Keratinocyte (primary cell): ENCODE data around the gene ARID1B. TPM values are rescaled to one million over a fixed set of nuclear protein-coding genes. Genes with fewer than 3 reads are reported as not detected.

Source experiments
- DNase-seq: peaks from one replicate; pipeline ENCODE4 v3.0.0-alpha.2; 2011; ENCODE audit warnings: low read depth, missing footprints, low spot score
- FAIRE-seq: peaks from 2 replicates; lab custom pipeline; 2011; peaks lifted over from hg19 to GRCh38; lab: Jason Lieb, UNC
- H2AFZ ChIP-seq: 2 replicates; pipeline ENCODE4 v1.6.0; 2012; ENCODE audit warnings: low read length, control low read depth, inconsistent platforms; ENCODE audit not compliant: control insufficient read depth
- H3K27ac ChIP-seq: 2 replicates; pipeline ENCODE4 v1.5.1; 2011; ENCODE audit warnings: low read length; ENCODE audit not compliant: control insufficient read depth, insufficient read depth
- H3K27me3 ChIP-seq: 3 replicates; pipeline ENCODE4 v1.6.0; 2011; ENCODE audit warnings: low read length; ENCODE audit not compliant: control insufficient read depth, insufficient read depth; ENCODE audit errors: extremely low read depth
- H3K36me3 ChIP-seq, 2 experiments: 2 replicates in 1 of 2; 3 replicates in 1 of 2; pipeline ENCODE4 v1.5.1; 2011; ENCODE audit warnings: low read length in 2 of 2, mild to moderate bottlenecking in 1 of 2; ENCODE audit not compliant: control insufficient read depth in 2 of 2, insufficient read depth in 2 of 2; ENCODE audit errors: extremely low read depth in 1 of 2
- H3K4me1 ChIP-seq: 3 replicates; pipeline ENCODE4 v1.5.1; 2011; ENCODE audit warnings: low read length; ENCODE audit not compliant: control insufficient read depth, insufficient read depth; ENCODE audit errors: extremely low read depth
- H3K4me2 ChIP-seq: 3 replicates; pipeline ENCODE4 v1.6.0; 2011; ENCODE audit warnings: low read depth, low read length; ENCODE audit not compliant: control insufficient read depth, insufficient read depth; ENCODE audit errors: extremely low read depth
- H3K4me3 ChIP-seq, 3 experiments: fragments of 200-600 bp in 1 of 3; sonication (generic) in 1 of 3; 2 replicates in 2 of 3; 3 replicates in 1 of 3; pipeline ENCODE4 v1.5.1; 2011 to 2016; ENCODE audit warnings: low read length in 3 of 3, mild to moderate bottlenecking in 3 of 3, control low read depth in 2 of 3, inconsistent platforms in 1 of 3, low read depth in 1 of 3, mixed read lengths in 1 of 3, mixed run types in 1 of 3, moderate library complexity in 1 of 3; ENCODE audit not compliant: control insufficient read depth in 2 of 3, insufficient read depth in 2 of 3; ENCODE audit errors: extremely low read depth in 1 of 3
- H3K79me2 ChIP-seq: 2 replicates; pipeline ENCODE4 v1.6.0; 2012; ENCODE audit warnings: low read length; ENCODE audit not compliant: control insufficient read depth, insufficient read depth
- H3K9ac ChIP-seq: 3 replicates; pipeline ENCODE4 v1.6.0; 2011; ENCODE audit warnings: low read length; ENCODE audit not compliant: control insufficient read depth, insufficient read depth; ENCODE audit errors: extremely low read depth
- H3K9me1 ChIP-seq: 3 replicates; pipeline ENCODE4 v1.6.0; 2011; ENCODE audit warnings: low read length; ENCODE audit not compliant: control insufficient read depth, insufficient read depth; ENCODE audit errors: extremely low read depth
- H3K9me3 ChIP-seq: 2 replicates; pipeline ENCODE4 v1.5.1; 2012; ENCODE audit warnings: low read depth, low read length; ENCODE audit not compliant: control insufficient read depth
- H4K20me1 ChIP-seq: 3 replicates; pipeline ENCODE4 v1.6.0; 2011; ENCODE audit warnings: low read length; ENCODE audit not compliant: control insufficient read depth, insufficient read depth; ENCODE audit errors: extremely low read depth
- EZH2 ChIP-seq: IDR thresholded peaks from one replicate; pipeline ENCODE4 v1.6.1; 2012; ENCODE audit warnings: inconsistent platforms, mild to moderate bottlenecking, low read length, moderate library complexity
- dilution Hi-C: fragments of 300-500 bp; cut with MboI; formaldehyde crosslinking; loops from one replicate; pipeline ENCODE4 v1.7.0; 2020; ENCODE audit warnings: low sequenced_read_pairs; ENCODE audit not compliant: extremely low pct_ligation_motif_present
- polyA plus RNA-seq, 5 experiments: library from polyadenylated mRNA; depleted of rRNA in 3 of 5; stranded (reverse) in 3 of 5; stranded (forward) in 1 of 5; unstranded in 1 of 5; fragments of >200 nt; gene quantifications; 1 replicate in 1 of 5; 2 replicates in 3 of 5; 3 replicates in 1 of 5; pipeline versions ENCODE4 v1.2.1 to v1.2.3, GENCODE V29; 2011 to 2012; ENCODE audit warnings: missing spikeins in 2 of 5, low read depth in 1 of 5, low replicate concordance in 1 of 5
- TF ChIP-seq, protein P1 (sequence below), 3 experiments: IDR thresholded peaks in 1 of 3; conservative IDR thresholded peaks in 1 of 3; optimal IDR thresholded peaks in 1 of 3; 2 replicates in 2 of 3; 3 replicates in 1 of 3; pipeline versions ENCODE3 to v1.5.1; 2011; ENCODE audit warnings: low read length in 3 of 3, mild to moderate bottlenecking in 3 of 3, moderate library complexity in 2 of 3, control low read depth in 1 of 3, inconsistent platforms in 1 of 3; ENCODE audit not compliant: insufficient read depth in 2 of 3; ENCODE audit errors: extremely low read depth in 1 of 3

The ARID1B gene
- polyA plus RNA-seq, 1 donor (not counting 4 experiments of a cell fraction or from before 2014, with no cell fraction given), result 14.9 TPM

GRCh38 chr6:157230910-157231309 is 453.7 kb downstream of the ARID1B start:
- H3K9me1 ChIP-seq, result no peaks in the 10 kb centered on the region
- TF ChIP-seq EZH2, result no peak
- TF ChIP-seq, protein P1, sequence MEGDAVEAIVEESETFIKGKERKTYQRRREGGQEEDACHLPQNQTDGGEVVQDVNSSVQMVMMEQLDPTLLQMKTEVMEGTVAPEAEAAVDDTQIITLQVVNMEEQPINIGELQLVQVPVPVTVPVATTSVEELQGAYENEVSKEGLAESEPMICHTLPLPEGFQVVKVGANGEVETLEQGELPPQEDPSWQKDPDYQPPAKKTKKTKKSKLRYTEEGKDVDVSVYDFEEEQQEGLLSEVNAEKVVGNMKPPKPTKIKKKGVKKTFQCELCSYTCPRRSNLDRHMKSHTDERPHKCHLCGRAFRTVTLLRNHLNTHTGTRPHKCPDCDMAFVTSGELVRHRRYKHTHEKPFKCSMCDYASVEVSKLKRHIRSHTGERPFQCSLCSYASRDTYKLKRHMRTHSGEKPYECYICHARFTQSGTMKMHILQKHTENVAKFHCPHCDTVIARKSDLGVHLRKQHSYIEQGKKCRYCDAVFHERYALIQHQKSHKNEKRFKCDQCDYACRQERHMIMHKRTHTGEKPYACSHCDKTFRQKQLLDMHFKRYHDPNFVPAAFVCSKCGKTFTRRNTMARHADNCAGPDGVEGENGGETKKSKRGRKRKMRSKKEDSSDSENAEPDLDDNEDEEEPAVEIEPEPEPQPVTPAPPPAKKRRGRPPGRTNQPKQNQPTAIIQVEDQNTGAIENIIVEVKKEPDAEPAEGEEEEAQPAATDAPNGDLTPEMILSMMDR (optimal IDR thresholded peaks at IDR 0.05 in 1 of 3, IDR thresholded peaks at IDR 0.05 in 1 of 3, conservative IDR thresholded peaks at IDR 0.05 in 1 of 3; ENCODE audit: extremely low read depth in 1 of 3, insufficient read depth in 2 of 3, low read length in 3 of 3), result no peak
- no peak for FAIRE-seq
- no peak for DNase-seq
- H3K4me3 ChIP-seq, result no peak overlapping the region
- no peak overlapping the region for H3K9ac ChIP-seq
- no peak overlapping the region for H2AFZ ChIP-seq
- dilution Hi-C loops, result no loop called here
- H3K9me3 ChIP-seq, result no peaks in the 10 kb centered on the region
- H3K4me1 ChIP-seq, result peaks cover 5% of the 10 kb centered on the region
- H3K27me3 ChIP-seq, result peaks cover 19% of the 10 kb centered on the region
- H4K20me1 ChIP-seq, result no peaks in the 10 kb centered on the region
- H3K79me2 ChIP-seq, result no peaks in the 10 kb centered on the region
- no peak overlapping the region for H3K4me2 ChIP-seq
- no peaks in the 10 kb centered on the region for H3K36me3 ChIP-seq
- no peak overlapping the region for H3K27ac ChIP-seq

DNA sequence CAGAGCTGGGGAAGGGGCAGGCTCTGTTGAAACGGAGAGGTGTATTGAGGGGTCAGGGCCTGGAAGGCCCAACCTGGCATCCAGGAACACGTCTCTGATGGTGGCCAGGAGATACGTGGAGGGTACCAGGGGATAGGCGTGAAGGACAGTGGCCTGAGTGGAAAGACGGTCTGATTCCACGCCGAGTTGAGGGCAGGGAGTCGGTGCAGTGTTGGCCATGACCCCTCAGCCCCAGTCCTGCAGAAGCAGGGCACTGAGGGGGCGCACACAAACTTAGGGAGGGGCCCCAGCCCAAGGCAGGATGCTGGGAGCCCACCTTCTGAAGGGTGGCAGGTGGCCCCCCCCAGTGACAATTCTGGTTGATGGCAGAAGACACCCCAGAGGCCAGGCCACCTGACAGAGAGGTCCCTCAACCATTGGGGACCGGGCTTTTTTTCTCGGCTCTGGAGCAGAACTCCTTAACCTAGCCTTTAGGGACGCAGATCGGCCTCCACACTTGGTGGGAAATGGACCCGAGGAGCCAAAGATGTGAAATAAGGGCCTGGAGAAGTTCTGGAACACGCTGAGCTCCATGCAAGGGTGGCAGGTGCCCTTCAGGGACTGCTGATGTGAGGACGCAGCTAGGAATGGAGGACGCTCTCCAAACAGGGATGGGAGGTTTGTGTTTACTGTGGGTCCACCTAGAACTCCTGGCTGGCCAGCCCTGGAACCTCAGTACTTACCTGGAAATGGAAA is 455.1 kb downstream of the ARID1B start:
- no peak for FAIRE-seq
- H3K36me3 ChIP-seq, result no peaks in the 10 kb centered on the region
- H3K9ac ChIP-seq, result no peak overlapping the region
- dilution Hi-C loops, result no loop called here
- peaks cover 33% of the 10 kb centered on the region for H3K27me3 ChIP-seq
- H4K20me1 ChIP-seq, result no peaks in the 10 kb centered on the region
- TF ChIP-seq EZH2, result no peak
- TF ChIP-seq, protein P1 (optimal IDR thresholded peaks at IDR 0.05 in 1 of 3, IDR thresholded peaks at IDR 0.05 in 1 of 3, conservative IDR thresholded peaks at IDR 0.05 in 1 of 3; ENCODE audit: extremely low read depth in 1 of 3, insufficient read depth in 2 of 3, low read length in 3 of 3), result no peak
- DNase-seq, result no peak
- peaks cover 5% of the 10 kb centered on the region for H3K4me1 ChIP-seq
- H3K9me3 ChIP-seq, result no peaks in the 10 kb centered on the region
- H3K79me2 ChIP-seq, result no peaks in the 10 kb centered on the region
- H3K27ac ChIP-seq, result no peak overlapping the region
- H3K4me2 ChIP-seq, result no peak overlapping the region
- no peaks in the 10 kb centered on the region for H3K9me1 ChIP-seq
- no peak overlapping the region for H2AFZ ChIP-seq
- no peak overlapping the region for H3K4me3 ChIP-seq
